HL-60 (cell line): ENCODE measurements around the gene PRRX1.

Experiments
- TF ChIP-seq, protein P1 (sequence below): IDR thresholded peaks from one replicate; pipeline ENCODE4 v1.5.1; 2011; ENCODE audit warnings: low read length, control low read depth, inconsistent platforms; ENCODE audit not compliant: insufficient read depth
- TF ChIP-seq, protein P2 (sequence below): IDR thresholded peaks from 2 replicates; pipeline ENCODE4 v1.6.1; 2012; ENCODE audit warnings: low read depth; ENCODE audit not compliant: insufficient replicate concordance

GRCh38 chr1:170768929-170769328, 105.0 kb downstream of the PRRX1 start:
- TF ChIP-seq, protein P1, sequence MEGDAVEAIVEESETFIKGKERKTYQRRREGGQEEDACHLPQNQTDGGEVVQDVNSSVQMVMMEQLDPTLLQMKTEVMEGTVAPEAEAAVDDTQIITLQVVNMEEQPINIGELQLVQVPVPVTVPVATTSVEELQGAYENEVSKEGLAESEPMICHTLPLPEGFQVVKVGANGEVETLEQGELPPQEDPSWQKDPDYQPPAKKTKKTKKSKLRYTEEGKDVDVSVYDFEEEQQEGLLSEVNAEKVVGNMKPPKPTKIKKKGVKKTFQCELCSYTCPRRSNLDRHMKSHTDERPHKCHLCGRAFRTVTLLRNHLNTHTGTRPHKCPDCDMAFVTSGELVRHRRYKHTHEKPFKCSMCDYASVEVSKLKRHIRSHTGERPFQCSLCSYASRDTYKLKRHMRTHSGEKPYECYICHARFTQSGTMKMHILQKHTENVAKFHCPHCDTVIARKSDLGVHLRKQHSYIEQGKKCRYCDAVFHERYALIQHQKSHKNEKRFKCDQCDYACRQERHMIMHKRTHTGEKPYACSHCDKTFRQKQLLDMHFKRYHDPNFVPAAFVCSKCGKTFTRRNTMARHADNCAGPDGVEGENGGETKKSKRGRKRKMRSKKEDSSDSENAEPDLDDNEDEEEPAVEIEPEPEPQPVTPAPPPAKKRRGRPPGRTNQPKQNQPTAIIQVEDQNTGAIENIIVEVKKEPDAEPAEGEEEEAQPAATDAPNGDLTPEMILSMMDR, result no peak
- TF ChIP-seq, protein P2, sequence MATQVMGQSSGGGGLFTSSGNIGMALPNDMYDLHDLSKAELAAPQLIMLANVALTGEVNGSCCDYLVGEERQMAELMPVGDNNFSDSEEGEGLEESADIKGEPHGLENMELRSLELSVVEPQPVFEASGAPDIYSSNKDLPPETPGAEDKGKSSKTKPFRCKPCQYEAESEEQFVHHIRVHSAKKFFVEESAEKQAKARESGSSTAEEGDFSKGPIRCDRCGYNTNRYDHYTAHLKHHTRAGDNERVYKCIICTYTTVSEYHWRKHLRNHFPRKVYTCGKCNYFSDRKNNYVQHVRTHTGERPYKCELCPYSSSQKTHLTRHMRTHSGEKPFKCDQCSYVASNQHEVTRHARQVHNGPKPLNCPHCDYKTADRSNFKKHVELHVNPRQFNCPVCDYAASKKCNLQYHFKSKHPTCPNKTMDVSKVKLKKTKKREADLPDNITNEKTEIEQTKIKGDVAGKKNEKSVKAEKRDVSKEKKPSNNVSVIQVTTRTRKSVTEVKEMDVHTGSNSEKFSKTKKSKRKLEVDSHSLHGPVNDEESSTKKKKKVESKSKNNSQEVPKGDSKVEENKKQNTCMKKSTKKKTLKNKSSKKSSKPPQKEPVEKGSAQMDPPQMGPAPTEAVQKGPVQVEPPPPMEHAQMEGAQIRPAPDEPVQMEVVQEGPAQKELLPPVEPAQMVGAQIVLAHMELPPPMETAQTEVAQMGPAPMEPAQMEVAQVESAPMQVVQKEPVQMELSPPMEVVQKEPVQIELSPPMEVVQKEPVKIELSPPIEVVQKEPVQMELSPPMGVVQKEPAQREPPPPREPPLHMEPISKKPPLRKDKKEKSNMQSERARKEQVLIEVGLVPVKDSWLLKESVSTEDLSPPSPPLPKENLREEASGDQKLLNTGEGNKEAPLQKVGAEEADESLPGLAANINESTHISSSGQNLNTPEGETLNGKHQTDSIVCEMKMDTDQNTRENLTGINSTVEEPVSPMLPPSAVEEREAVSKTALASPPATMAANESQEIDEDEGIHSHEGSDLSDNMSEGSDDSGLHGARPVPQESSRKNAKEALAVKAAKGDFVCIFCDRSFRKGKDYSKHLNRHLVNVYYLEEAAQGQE, result peak; percentile 84
